Erythroblast (primary cell): Measurements from ENCODE around the gene IFT88.

ENCODE experiments used
- GATA1 ChIP-seq: IDR thresholded peaks from 2 replicates; pipeline ENCODE4 v1.6.1; 2011; ENCODE audit warnings: low read depth, mild to moderate bottlenecking, control low read depth, low read length, moderate library complexity
- POLR2A ChIP-seq: IDR thresholded peaks from 2 replicates; pipeline ENCODE4 v1.6.1; 2011; ENCODE audit warnings: mild to moderate bottlenecking, low read length

- no peak for TF ChIP-seq POLR2A
- TF ChIP-seq GATA1 = no peak
Observed at GRCh38 chr13:20553311-20553710, 13.6 kb upstream of the IFT88 start.
